Right lobe of liver (tissue), 6 donors: ENCODE measurements around the gene SLC39A5. TPM values are rescaled to one million over a fixed set of nuclear protein-coding genes. Genes with fewer than 3 reads are reported as not detected.

Experiments
- ATAC-seq, 4 donors: fragments of 200-7000 bp; cut with Tn5 transposase; one replicate each; pipeline ENCODE4 v1.9.1; 2020; ENCODE audit warnings: mild to moderate bottlenecking in 4 of 4, moderate library complexity in 4 of 4
- DNase-seq, 3 donors: peaks; one replicate each; pipeline ENCODE4 v3.0.0-alpha.2; 2020
- H3K27ac ChIP-seq, 3 donors: fragments of 200-600 bp; one replicate each; pipeline ENCODE4 v1.8.0; 2022
- H3K27me3 ChIP-seq, 2 donors: fragments of 200-600 bp; one replicate each; pipeline ENCODE4 v1.8.0; 2022
- H3K36me3 ChIP-seq, 4 donors: fragments of 200-600 bp; sonication (generic) in 1 of 4; one replicate each; pipeline versions ENCODE4 v1.5.1 to v1.8.0; 2017 to 2022; ENCODE audit warnings: control low read depth in 1 of 4
- H3K4me1 ChIP-seq, 4 donors: fragments of 200-600 bp; sonication (generic) in 1 of 4; one replicate each; pipeline versions ENCODE4 v1.5.1 to v1.8.0; 2017 to 2022; ENCODE audit warnings: control low read depth in 1 of 4
- H3K4me3 ChIP-seq, 3 donors: fragments of 200-600 bp; one replicate each; pipeline ENCODE4 v1.8.0; 2022
- H3K9me3 ChIP-seq, 4 donors: fragments of 200-600 bp; sonication (generic) in 1 of 4; one replicate each; pipeline versions ENCODE4 v1.5.1 to v1.8.0; 2017 to 2022; ENCODE audit warnings: control low read depth in 1 of 4
- POLR2A ChIP-seq: fragments of 450-650 bp; IDR thresholded peaks from one replicate; pipeline ENCODE4 v1.6.1; 2017; ENCODE audit warnings: antibody characterized with exemption, mild to moderate bottlenecking
- WGBS: methylation state at CpG from one replicate; pipeline ENCODE4 v1.1.6; 2018; ENCODE audit warnings: low coverage, low lambda C conversion rate; ENCODE audit not compliant: insufficient coverage; ENCODE audit errors: missing lambda C conversion rate; 5-methylcytosine and 5-hydroxymethylcytosine counted together
- intact Hi-C, 2 donors: fragments of 100-400 bp; cut with DNase I; formaldehyde crosslinking; loops; one replicate each; pipeline versions ENCODE4 v1.11.2 to v1.14.1; 2022
- total RNA-seq, 6 experiments: library from RNA; depleted of rRNA in 2 of 6; stranded (reverse); fragments of >200 nt in 2 of 6; fragmentation: NEBNext Ultra II Directional in 3 of 6; extraction: Animal tissue kit (Norgen Biotek cat#: 25700) in 3 of 6; gene quantifications; one replicate each; pipeline versions ENCODE4 v1.1.0 to v1.2.4, GENCODE V29; 2016 to 2023
- TF ChIP-seq, protein P1 (sequence below), 4 donors: fragments of 200-600 bp in 3 of 4; fragments of 450-650 bp in 1 of 4; IDR thresholded peaks; one replicate each; pipeline versions ENCODE4 v1.5.1 to v1.8.0; 2016 to 2022; ENCODE audit warnings: antibody characterized with exemption in 4 of 4, mild to moderate bottlenecking in 2 of 4
- donor health status: DM: no; HTN: yes; CAD: no.
- donor health status: DM: no; HTN: no; CAD: no.
- donor health status: DM: no; HTN: no; CAD: no.
- donor health status: DM: no; HTN: yes; CAD: no.
- donor health status: DM: no; HTN: yes; CAD: no.

Gene SLC39A5
- total RNA-seq, 6 experiments from 2014 or later = 39.7 to 209 (median 110) TPM

DNA sequence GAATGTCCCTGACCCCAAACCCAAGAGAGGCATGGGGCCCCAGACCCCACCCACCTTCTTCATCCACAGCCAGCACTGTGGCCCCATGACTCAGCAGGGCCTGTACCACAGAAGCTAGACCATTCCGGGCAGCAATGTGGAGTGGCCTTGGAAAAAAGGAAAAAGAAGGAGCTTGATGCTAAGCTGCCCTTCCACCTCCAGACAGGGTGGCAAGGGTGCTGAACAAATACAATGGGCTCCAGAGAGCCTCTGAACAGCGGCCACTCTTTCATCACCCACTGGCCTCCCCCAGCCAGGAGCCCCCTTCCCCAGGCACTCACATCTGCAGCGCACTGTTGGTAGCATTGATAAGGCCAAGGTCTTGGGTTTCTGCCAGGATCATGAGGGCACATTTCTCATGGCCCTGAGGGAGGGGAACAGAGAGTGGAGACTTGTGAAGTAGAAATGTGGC is 13.9 kb downstream of the SLC39A5 start:
- H3K27me3 ChIP-seq = no peaks in the 10 kb centered on the region
- H3K27ac ChIP-seq = no peak overlapping the region
- 58% methylated on average over 2 of the region's 3 CpGs for WGBS
- H3K4me1 ChIP-seq = no peaks in the 10 kb centered on the region
- no peak overlapping the region for H3K4me3 ChIP-seq
- TF ChIP-seq POLR2A = no peak
- TF ChIP-seq, protein P1, sequence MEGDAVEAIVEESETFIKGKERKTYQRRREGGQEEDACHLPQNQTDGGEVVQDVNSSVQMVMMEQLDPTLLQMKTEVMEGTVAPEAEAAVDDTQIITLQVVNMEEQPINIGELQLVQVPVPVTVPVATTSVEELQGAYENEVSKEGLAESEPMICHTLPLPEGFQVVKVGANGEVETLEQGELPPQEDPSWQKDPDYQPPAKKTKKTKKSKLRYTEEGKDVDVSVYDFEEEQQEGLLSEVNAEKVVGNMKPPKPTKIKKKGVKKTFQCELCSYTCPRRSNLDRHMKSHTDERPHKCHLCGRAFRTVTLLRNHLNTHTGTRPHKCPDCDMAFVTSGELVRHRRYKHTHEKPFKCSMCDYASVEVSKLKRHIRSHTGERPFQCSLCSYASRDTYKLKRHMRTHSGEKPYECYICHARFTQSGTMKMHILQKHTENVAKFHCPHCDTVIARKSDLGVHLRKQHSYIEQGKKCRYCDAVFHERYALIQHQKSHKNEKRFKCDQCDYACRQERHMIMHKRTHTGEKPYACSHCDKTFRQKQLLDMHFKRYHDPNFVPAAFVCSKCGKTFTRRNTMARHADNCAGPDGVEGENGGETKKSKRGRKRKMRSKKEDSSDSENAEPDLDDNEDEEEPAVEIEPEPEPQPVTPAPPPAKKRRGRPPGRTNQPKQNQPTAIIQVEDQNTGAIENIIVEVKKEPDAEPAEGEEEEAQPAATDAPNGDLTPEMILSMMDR (IDR thresholded peaks at IDR 0.05) = no peak
- intact Hi-C loops = no loop called here
- peaks cover 0 to 65% (median 28%) of the 10 kb centered on the region in 4 donors for H3K36me3 ChIP-seq
- DNase-seq (no peak), ATAC-seq (peak in 2 of 4 donors; percentile 33 to 39)
- no peaks in the 10 kb centered on the region for H3K9me3 ChIP-seq

GRCh38 chr12:56244494-56244893 is 14.6 kb downstream of the SLC39A5 start:
- Histone ChIP-seq H3K27ac (no peak overlapping the region), H3K4me3 (no peak overlapping the region), H3K9me3 (no peaks in the 10 kb centered on the region), H3K4me1 (no peaks in the 10 kb centered on the region), H3K27me3 (no peaks in the 10 kb centered on the region), H3K36me3 (peaks cover 0 to 72% (median 28%) of the 10 kb centered on the region in 4 donors)
- intact Hi-C loops = no loop called here
- TF ChIP-seq POLR2A = no peak
- TF ChIP-seq, protein P1 (IDR thresholded peaks at IDR 0.05) = no peak
- ATAC-seq (no peak), DNase-seq (no peak)
- 94% methylated on average over 7 of the region's 14 CpGs for WGBS

GRCh38 chr12:56247923-56248322 is 18.1 kb downstream of the SLC39A5 start:
- Histone ChIP-seq H3K27ac (no peak overlapping the region), H3K4me1 (no peaks in the 10 kb centered on the region), H3K9me3 (no peaks in the 10 kb centered on the region), H3K27me3 (no peaks in the 10 kb centered on the region), H3K36me3 (peaks cover 0 to 88% (median 38%) of the 10 kb centered on the region in 4 donors), H3K4me3 (no peak overlapping the region)
- intact Hi-C loops = no loop called here
- 97% methylated on average over 11 of the region's 16 CpGs for WGBS
- no peak for TF ChIP-seq POLR2A
- TF ChIP-seq, protein P1 (IDR thresholded peaks at IDR 0.05) = no peak
- DNase-seq (peak in 1 of 3 donors; percentile 46), ATAC-seq (no peak)

DNA sequence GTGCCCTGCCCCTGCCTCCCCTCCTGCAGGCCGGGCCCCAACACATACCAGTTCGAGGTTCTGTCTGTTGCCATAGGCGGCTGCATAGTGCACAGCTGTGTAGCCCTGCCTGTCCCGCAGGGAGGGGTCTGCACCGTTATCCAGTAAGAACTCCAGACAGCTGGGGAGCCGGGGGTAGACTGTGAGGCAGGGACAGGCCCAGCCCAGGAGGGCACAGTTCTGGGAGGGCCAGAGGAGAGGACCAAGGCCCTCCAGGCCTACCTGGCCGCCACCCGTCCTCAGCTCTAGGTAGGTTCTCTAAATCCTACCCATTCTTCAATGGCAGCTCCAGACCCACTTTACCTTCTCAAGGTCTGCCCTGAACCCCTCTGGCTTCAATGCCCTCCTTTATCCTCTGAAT is 18.9 kb downstream of the SLC39A5 start:
- H3K36me3 ChIP-seq = peaks cover 0 to 90% (median 40%) of the 10 kb centered on the region in 4 donors
- 94% methylated on average over 3 of the region's 8 CpGs for whole genome bisulfite sequencing
- no peaks in the 10 kb centered on the region for H3K27me3 ChIP-seq
- H3K27ac ChIP-seq = no peak overlapping the region
- peak in 1 of 3 donors; percentile 36 for DNase-seq
- TF ChIP-seq, protein P1 (IDR thresholded peaks at IDR 0.05) = no peak
- no peak for TF ChIP-seq POLR2A
- no peak for ATAC-seq
- intact Hi-C loops = no loop called here
- no peaks in the 10 kb centered on the region for H3K9me3 ChIP-seq
- no peak overlapping the region for H3K4me3 ChIP-seq
- no peaks in the 10 kb centered on the region for H3K4me1 ChIP-seq
